ENCODE results near the gene PRKCI. TPM values are rescaled to one million over a fixed set of nuclear protein-coding genes. Genes with fewer than 3 reads are reported as not detected.

PRKCI gene
- total and polyA plus RNA-seq, 9 of the 15 experiments (the other 6 are each of a cell fraction or from before 2014, with no cell fraction given), result 10.5 to 43.2 (median 31.4) TPM

DNA sequence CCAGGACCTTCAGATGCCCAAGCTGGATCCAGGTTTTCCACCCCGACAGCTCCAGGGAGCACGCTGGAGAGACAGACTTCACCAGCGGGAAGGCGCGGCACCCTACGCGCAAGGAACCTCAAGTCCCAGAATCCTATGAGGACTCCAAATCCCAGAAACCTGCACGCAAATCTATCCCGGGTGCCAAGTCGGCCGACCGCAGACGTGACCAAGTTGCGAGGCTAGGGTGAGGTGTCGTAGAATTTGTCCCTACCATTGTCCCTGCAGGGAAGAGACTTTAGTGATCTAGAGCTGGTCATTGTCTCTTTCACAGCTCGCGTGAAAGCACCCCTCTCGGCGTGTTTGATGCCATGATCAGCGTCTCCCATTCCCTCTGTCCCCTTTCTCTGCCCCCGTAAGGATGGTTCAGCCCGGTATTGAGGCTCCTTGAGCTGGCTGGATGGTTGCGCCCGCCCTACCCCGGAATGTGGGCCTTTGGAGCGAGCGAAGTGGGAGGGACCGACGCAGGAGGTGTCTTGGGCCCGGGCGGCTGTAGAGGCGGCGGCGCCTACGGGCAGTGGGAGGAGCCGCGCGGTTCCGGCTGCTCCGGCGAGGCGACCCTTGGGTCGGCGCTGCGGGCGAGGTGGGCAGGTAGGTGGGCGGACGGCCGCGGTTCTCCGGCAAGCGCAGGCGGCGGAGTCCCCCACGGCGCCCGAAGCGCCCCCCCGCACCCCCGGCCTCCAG lies at the start of gene PRKCI (continued):
- TF ChIP-seq, protein P1, sequence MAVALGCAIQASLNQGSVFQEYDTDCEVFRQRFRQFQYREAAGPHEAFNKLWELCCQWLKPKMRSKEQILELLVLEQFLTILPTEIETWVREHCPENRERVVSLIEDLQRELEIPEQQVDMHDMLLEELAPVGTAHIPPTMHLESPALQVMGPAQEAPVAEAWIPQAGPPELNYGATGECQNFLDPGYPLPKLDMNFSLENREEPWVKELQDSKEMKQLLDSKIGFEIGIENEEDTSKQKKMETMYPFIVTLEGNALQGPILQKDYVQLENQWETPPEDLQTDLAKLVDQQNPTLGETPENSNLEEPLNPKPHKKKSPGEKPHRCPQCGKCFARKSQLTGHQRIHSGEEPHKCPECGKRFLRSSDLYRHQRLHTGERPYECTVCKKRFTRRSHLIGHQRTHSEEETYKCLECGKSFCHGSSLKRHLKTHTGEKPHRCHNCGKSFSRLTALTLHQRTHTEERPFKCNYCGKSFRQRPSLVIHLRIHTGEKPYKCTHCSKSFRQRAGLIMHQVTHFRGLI (CRISPR knock-in tag; IDR thresholded peaks at IDR 0.05), result no peak
- TF ChIP-seq, protein P2, sequence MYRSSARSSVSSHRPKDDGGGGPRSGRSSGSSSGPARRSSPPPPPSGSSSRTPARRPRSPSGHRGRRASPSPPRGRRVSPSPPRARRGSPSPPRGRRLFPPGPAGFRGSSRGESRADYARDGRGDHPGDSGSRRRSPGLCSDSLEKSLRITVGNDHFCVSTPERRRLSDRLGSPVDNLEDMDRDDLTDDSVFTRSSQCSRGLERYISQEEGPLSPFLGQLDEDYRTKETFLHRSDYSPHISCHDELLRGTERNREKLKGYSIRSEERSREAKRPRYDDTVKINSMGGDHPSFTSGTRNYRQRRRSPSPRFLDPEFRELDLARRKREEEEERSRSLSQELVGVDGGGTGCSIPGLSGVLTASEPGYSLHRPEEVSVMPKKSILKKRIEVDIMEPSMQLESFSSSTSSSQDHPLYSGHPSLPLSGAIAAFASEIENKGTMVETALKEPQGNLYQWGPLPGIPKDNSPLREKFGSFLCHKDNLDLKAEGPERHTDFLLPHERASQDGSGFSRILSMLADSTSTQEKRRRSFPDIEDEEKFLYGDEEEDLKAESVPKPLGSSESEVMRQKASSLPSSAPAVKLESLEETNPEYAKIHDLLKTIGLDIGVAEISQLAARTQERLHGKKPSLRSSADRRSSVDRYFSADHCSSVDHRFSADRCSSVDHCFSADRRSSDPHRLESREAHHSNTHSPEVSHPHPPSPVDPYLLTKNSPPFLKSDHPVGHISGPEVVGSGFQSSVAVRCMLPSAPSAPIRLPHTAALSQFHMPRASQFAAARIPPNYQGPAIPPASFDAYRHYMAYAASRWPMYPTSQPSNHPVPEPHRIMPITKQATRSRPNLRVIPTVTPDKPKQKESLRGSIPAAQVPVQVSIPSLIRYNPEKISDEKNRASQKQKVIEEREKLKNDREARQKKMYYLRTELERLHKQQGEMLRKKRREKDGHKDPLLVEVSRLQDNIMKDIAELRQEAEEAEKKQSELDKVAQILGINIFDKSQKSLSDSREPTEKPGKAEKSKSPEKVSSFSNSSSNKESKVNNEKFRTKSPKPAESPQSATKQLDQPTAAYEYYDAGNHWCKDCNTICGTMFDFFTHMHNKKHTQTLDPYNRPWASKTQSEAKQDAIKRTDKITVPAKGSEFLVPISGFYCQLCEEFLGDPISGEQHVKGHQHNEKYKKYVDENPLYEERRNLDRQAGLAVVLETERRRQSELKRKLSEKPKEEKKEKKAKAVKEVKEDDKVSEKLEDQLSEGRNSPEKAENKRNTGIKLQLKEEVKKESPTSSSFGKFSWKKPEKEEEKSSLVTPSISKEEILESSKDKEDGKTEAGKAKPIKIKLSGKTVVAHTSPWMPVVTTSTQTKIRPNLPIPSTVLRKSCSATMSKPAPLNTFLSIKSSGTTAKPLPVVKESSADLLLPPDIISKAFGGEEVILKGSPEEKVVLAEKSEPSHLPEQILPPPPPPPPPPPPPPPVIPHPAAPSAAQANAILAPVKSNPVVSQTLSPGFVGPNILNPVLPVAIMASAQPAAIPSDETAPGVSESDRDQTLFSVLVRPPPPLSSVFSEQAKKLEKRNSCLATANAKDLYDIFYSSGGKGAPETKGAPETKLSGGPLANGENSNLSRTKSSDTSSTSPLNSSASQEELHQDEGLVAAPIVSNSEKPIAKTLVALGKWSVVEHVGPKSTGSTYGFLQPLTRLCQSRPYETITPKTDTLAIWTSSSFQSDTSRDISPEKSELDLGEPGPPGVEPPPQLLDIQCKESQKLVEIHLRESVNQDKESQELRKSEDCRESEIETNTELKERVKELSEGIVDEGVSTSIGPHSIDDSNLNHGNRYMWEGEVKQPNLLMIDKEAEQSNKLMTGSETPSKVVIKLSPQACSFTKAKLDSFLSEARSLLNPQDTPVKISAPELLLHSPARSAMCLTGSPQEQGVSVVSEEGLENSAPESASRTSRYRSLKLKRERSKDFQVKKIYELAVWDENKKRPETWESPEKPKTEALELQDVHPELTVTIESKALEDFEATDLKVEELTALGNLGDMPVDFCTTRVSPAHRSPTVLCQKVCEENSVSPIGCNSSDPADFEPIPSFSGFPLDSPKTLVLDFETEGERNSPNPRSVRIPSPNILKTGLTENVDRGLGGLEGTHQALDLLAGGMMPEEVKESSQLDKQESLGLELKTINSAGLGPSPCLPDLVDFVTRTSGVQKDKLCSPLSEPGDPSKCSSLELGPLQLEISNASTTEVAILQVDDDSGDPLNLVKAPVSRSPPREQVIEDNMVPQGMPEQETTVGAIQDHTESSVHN (IDR thresholded peaks at IDR 0.05; ENCODE audit: borderline replicate concordance in 1 of 2, low read depth in 1 of 2), result no peak
- TF ChIP-seq, protein P3, sequence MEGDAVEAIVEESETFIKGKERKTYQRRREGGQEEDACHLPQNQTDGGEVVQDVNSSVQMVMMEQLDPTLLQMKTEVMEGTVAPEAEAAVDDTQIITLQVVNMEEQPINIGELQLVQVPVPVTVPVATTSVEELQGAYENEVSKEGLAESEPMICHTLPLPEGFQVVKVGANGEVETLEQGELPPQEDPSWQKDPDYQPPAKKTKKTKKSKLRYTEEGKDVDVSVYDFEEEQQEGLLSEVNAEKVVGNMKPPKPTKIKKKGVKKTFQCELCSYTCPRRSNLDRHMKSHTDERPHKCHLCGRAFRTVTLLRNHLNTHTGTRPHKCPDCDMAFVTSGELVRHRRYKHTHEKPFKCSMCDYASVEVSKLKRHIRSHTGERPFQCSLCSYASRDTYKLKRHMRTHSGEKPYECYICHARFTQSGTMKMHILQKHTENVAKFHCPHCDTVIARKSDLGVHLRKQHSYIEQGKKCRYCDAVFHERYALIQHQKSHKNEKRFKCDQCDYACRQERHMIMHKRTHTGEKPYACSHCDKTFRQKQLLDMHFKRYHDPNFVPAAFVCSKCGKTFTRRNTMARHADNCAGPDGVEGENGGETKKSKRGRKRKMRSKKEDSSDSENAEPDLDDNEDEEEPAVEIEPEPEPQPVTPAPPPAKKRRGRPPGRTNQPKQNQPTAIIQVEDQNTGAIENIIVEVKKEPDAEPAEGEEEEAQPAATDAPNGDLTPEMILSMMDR (IDR thresholded peaks at IDR 0.05 in 2 of 3, conservative IDR thresholded peaks at IDR 0.05 in 1 of 3; ENCODE audit: insufficient read depth in 2 of 3, low read depth in 1 of 3, low read length in 3 of 3), result no peak
- TF ChIP-seq TARDBP (IDR thresholded peaks at IDR 0.05) (no peak), TAL1 (IDR thresholded peaks at IDR 0.05) (no peak), SAP30 (IDR thresholded peaks at IDR 0.05; ENCODE audit: borderline replicate concordance, insufficient read depth, low read depth, low read length, poor library complexity, severe bottlenecking) (no peak), DNMT1 (IDR thresholded peaks at IDR 0.05) (no peak), ARNT (IDR thresholded peaks at IDR 0.05) (peak in 1 of 2 experiments; percentile 78; a peak in 3 of 4 replicates), ZC3H11A (IDR thresholded peaks at IDR 0.05; ENCODE audit: low read depth, low read length) (no peak), NCOR1 (IDR thresholded peaks at IDR 0.05) (0 out of 2 replicates have a peak, but pooled peaks have one; percentile 9), ARHGAP35 (IDR thresholded peaks at IDR 0.05; ENCODE audit: partially characterized antibody) (no peak), ATF1 (CRISPR knock-in tag; IDR thresholded peaks at IDR 0.05) (no peak), ATF1 (tag; IDR thresholded peaks at IDR 0.05) (peak; percentile 90)
- TF ChIP-seq, protein P4, sequence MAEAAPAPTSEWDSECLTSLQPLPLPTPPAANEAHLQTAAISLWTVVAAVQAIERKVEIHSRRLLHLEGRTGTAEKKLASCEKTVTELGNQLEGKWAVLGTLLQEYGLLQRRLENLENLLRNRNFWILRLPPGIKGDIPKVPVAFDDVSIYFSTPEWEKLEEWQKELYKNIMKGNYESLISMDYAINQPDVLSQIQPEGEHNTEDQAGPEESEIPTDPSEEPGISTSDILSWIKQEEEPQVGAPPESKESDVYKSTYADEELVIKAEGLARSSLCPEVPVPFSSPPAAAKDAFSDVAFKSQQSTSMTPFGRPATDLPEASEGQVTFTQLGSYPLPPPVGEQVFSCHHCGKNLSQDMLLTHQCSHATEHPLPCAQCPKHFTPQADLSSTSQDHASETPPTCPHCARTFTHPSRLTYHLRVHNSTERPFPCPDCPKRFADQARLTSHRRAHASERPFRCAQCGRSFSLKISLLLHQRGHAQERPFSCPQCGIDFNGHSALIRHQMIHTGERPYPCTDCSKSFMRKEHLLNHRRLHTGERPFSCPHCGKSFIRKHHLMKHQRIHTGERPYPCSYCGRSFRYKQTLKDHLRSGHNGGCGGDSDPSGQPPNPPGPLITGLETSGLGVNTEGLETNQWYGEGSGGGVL (CRISPR knock-in tag; IDR thresholded peaks at IDR 0.05), result no peak

All from K562 (cell line).